GM19043 (cell line): ENCODE measurements around the gene XIAP.
"Not testable (repeated sequence)": the region's sequence is repeated elsewhere in the genome, so short reads cannot be mapped to it uniquely, and the experiment has no call there.

Experiments used
- ATAC-seq: cut with Tn5 transposase; IDR thresholded peaks from one replicate; pipeline ENCODE4 v1.9.1; 2021; ENCODE audit warnings: low read depth; ENCODE audit not compliant: unreplicated experiment

Gene XIAP

DNA sequence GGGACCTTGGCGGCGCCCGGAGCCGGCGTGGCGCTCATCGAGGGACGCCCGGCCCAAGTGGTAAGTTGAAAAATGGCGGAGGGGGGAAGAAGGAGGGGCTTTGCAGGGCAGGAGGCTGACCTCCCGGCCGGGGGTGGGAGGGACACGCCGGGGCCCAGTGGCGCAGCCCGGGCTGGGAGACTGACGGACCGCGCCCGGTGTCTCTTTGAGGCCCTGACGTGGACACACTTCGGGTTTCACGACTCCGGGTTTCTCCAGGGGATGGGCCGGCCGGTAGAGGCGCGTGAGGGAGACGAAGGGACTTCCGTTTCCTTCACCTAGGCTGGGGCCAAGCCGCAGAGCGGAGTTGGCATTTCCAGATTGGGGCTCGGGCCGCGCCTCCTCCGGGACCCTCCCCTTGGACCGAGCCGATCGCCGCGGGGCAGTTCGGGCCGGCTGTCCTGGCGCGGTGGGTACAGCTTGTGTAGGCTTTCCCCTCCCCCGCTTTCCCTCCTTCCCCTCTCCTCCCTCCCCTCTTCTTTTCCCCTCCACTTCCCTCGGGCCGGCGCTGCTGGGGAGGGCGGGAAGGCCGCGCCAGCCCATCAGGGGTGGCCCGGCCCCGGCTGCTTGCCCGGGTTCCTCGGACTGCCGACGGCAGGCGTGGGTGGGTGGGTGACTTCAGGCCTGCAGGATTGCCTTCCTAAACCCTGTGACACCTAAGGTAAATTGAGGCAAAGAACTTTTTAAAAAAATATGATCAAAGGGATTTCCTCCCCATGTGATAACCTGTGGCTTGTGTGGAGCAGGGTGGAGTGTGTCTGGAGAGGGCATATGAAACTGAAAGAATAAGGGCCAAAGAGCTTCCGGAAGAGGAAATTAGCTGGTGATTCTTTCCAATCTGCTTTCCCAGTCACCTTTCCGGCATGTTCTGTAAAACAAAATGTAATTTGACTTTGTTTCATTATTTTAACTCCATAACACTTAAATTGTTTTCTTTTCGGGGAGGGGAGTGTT, at the start of gene XIAP:
TSS of gene XIAP (plus strand) at position 208 of the 993 bp plus-strand sequence. CDS start 25,610 bp downstream, outside the sequence.
- peak; percentile 61 for ATAC-seq

DNA sequence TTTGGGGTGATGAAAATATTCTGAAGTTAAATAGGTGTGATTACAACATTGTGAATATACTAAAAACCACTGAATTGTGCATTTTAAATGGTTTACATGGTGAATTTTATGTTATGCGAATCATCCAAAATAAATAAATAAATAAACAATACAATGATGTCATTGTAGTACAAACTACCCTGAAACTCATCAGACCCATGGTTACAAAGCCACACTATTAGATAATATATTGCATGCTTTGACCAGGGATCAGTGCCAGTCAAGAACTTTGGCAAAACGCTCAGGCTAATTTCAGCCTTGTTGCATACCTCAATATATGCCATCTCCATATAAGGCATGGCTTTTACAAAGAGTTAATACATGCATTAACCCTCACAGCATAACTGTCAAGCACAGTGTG, 45.5 kb upstream of the XIAP start:
- no peak for ATAC-seq

DNA sequence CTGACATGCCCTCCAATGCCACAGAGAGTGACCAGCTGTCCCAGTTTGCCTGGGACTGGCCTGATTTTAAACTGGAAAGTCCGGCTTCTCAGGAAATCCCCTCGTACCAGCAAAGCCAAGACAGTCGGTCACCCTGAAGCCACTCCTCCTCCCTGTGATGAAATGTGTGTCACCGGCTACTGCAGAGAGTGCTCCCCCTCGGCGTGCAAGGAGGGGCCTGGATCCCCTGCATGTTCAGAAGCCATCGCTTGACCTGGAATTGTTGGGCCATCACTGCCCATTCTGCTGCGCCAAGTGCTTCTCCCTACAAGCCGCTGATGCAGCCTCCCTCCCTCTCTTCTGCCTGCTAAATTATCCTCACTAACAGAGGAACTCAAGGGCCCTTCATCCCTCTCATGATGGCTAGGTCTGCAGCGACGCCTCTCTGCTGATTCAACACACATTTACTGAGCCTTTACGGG, 44.9 kb upstream of the XIAP start:
- ATAC-seq = not testable (repeated sequence)

DNA sequence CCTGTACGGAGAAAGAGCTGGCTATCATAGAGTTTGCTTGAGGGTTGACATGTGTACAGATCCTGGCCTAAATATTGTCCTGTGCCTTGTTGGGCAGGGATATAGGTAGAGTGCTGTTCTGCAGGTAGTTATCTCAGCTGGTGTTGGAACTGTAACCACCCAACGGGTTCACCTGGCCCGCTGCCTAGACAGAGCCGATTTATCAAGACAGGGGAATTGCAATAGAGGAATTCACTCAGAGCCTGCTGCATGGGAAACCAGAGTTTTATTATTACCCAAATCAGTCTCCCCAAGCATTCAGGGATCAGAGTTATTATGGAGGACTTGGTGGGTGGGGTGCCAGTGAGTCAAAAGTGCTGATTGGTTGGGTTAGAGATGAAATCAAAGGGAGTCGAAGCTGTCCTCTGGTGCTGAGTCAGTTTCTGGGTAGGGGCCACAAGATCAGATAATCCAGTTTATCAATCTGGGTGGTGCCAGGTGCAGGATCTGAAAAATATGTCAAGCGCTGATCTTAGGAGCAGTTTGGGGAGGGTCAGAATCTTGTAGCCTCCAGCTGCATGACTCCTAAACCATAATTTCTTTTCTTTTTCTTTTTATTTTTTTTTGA, 42.5 kb upstream of the XIAP start:
- no peak for ATAC-seq

DNA sequence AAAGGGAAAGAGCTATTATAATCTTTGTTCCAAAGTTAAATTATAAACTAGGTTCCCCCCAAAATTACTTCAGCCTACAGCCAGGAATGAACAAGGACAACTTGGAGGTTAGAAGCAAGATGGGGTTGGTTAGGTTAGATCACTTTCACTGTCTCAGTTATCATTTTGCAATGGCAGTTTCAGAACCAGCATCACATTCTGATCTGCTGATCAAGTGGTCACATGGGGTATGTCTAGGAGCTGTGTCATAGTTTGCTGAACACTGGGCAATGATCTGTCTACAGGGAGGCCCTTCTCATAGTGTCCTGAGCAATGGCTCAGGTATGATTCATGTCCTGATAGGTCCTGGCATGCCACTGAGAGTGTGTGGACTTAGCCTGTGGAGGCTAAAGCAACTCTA, 41.6 kb upstream of the XIAP start:
- ATAC-seq = no peak

DNA sequence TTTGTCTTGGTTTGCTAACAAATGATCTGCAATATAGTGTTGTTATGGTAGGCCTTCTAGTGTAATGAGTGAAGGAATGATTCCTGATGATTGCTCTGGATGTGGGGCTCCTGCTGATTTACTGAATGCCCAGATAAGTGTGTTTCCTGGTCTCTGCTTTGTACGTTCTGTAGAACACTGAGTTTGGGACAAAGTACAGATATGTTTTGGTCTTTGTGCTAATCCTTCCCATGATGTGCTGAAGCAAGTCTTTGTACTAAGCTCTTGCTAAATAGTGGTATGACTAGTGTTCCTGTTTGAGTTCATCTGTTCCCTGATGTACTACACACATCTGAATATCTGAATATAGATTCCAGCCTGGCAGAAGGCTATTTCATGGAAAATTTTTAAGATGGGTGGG, 36.9 kb upstream of the XIAP start:
- no peak for ATAC-seq

DNA sequence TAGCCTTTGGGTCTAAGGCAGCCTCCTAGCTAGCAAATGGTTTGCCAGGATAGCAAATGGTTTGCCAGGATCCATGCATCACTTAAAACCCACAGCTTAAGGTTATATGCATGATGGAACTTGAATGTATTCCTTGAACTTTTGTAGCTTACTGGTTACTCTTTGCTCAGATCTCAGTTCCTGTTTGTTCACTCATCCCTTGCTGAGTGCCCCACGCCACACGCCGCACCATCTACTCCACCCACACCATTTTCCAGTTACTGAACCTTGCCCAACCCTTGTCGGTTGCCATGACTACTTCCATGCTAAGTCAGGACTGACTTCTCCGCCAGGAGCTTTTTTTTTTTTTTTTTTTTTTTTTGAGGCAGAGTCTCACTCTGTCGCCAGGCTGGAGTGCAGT, 29.5 kb upstream of the XIAP start:
- peak; percentile 97 for ATAC-seq

DNA sequence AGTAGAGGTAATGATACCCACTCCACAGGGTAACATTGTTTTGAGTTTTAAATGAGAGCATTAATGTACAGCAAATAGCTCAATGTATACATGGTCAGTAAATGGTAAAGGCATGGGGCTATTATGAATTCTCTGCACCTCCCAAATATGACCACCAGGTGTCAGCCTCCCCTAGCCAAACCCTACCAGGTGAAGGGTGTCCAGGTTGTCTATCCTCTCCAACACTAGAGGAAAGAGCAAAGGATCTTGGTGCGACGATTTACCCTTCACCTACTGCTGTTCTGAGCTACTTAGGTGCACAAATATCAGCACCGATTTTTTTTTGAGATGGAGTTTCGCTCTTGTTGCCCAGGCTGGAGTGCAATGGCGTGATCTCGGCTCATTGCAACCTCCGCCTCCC, 26.5 kb upstream of the XIAP start:
- peak; percentile 60 for ATAC-seq

DNA sequence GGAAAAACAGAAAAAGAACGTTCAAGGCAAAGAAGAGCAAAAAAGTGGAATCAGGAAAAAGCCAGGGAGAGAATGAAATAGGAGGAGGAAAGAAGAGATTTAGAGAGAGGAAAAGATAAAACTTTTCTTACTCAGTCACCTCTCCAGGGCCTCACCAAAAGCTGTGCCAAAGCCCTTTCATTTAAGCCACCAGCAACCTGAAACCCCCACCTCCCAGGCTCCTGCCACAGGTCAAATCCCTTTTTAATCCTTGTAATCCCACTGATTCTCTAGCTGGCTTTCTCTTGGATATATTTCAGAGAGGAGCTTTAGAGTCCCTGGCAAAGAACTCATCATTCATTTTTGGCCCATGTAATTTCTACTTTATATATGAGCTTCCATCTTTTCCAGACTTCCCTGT, 25.7 kb upstream of the XIAP start:
- ATAC-seq = no peak

DNA sequence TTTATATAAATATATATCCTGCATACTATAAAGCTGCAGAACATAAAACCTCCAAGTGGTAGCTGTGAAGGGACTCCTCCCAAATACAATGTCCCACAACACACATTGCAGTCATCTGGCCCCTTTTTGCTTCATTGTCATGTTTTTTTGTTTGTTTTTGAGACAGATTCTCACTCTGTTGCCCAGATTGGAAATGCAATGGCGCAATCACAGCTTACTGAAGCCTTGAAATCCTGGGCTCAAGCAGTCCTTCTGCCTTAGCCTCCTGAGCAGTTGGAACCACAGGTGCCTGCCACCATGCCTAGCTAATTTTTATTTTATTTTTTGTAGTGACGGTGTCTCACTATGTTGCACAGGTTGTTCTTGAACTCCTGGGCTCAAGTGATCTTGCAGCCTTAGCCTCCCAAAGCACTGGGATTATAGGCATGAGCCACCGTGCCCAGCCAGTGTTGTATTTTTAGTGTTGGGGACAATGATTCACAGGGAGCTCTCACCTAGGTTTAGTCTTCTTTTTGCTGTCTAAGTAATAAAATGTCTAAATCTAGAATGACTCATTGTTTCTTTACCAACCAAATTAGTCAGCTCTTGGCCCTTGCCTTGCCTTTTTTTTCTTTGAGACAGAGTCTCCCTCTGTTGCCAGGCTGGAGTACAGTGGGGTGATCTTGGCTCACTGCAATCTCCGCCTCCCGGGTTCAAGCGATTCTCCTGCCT, 24.0 kb upstream of the XIAP start:
- no peak for ATAC-seq

DNA sequence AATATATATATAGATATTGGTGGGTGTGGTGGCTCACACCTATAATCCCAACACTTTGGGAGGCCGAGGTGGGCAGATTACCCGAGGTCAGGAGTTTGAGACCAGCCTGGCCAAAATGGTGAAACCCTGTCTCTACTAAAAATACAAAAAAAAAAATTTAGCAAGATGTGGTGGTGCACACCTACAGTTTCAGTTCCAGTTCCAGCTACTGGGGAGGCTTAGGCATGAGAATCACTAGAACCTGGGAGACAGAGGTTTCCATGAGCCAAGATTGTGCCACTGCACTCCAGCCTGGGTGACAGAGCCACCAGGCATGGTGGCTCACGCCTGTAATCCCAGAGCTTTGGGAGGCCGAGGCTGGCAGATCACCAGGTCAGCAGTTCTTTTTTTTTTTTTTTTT, 14.7 kb upstream of the XIAP start:
- not testable (repeated sequence) for ATAC-seq

DNA sequence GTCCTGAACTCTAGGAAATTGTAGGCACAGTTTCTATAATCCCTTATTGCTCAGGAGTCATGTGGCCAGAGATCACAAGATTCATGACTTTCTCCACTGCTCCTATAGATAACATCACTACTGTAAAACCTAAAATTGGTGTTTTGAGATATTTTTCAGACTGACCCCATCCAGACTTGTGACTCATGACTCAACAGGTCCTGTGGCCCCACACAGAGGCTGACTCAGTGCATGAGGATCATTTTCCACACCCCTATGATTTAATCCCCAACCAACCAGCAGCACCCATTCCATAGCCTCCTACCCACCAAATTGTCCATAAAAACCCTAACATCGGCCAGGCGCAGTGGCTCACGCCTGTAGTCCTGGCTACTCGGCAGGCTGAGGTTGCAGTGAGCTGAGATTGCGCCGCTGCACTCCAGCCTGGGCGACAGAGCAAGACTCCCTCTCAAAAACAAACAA, 13.2 kb upstream of the XIAP start:
- ATAC-seq = no peak

DNA sequence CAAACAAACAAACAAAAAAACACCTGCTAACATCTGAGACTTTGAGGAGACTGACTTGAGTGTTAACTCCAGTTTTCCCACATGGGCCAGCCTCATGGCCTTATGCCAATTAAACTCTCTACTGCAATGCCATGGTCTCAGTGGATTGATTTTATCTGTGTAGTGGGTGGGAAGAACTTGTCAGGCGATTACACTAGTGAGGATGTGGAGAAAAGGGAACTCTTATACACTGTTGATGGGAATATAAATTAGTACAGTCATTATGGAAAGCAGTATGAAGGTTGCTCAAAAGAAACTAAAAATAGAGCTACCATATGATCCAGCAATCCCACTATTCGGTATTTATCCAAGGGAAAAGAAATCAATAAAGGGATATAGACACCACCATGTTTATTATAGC, 12.8 kb upstream of the XIAP start:
- no peak for ATAC-seq

DNA sequence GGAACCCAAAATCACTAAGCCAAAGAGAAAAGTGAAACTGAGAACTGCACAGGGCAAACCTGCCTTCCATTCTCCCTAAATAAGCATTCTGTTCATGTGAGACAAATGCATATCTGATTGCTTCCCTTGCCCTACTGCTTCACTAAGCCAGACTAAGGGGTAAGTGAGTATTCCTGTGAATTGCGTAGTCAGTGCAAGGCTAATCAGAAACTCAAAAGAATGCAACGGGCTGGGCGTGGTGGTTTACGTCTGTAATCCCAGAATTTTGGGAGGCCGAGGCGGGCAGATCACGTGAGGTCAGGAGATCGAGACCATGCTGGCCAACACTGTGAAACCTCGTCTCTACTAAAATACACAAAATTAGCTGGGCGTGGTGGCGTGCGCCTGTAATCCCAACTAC, 10.8 kb upstream of the XIAP start:
- ATAC-seq = no peak

DNA sequence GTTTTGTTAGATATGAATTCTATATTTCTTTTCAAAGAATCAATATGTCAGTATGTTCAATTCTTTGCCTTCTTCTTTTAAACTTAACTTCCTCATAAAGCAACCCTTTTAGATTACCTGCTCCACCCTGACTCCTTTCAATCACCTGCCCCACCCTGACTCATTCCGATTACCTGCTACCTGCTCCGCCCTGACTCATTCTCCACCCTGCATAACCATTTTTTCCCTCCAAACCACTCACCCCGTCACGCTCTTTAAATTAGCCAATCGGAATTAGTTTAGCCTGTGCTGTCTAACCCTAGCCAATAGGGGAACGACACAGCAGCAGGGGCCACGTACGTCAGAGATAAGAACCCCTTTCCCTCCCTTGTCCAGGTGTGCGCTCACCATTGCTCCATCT, 9.9 kb upstream of the XIAP start:
- not testable (repeated sequence) for ATAC-seq

DNA sequence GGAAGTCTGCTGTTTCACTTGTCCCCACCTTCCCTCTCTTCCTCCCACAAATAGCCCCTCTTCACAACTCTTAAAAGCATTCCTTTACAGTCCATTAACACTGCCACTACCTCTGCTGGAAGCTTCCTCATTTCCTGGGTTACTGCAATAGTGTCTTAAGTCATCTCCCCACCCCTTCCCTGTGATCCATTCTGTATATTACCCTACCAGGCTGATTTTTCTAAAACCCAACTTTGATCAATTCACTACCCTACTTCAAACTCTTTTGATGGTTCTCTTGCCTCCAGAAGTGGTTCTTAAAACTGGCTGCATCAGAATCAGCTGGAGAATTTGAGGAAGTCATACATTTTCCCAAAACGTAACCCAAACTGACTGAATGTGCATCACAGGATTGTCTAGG, 8.8 kb upstream of the XIAP start:
- no peak for ATAC-seq

DNA sequence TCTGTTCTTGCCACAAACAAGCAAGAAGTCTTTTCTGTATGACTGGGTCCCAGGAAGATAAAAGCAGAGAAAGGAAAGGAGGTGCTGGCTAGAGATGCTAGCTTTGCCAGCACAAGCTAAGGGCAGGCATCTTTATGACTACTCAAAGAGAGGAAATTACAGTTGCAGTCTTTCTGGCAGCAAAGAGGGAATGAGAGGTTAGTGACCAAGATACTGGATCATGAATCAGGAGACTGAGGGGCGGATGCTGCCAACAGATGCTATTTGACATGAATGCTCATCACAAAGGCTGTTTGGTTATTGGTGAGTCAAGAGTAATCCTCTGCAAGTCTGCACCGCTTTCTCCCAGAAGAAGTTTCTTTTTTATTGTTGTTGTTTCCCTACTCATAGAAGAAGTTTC, 5.5 kb upstream of the XIAP start:
- ATAC-seq = no peak

DNA sequence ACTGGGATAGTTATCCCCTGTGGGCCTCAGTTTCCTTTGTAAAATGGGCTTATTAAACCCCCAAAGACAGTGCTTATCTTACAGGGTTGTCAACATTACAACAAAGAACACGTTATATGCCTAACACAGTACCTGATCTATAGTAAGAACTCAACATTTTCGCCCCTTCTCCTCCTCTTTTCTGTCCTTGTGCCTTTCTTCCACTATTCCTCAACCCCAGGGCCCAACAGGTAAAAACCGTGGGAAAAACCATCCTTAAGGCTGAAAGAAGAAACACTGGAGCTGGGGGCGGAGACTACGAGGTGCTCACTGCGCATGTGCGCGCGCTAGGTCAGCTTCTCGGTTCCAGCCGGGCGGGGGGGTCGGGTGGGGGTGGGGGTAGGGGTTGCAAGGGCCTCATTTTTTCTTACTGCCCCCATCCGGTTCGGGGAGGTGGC, 426 bp upstream of the XIAP start:
- ATAC-seq = peak; percentile 8

DNA sequence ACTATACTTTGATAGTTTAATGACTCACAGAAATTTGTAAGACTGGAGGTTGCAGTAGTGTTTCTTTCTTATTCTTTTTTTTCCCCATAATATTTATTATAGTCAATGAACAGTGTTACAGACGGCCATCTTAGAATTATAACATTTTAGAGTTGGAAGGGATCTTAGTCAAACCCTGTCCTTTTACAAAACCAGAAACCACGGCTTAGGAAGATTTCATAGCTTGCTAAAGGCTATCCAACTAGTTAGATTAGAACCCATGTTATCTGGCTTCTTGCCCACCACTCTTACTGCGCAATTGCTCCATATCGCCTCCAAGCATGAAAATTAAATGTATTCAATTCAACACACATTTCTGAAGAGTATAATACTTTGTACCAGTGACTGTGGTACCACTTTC, 1.1 kb downstream of the XIAP start:
- no peak for ATAC-seq

DNA sequence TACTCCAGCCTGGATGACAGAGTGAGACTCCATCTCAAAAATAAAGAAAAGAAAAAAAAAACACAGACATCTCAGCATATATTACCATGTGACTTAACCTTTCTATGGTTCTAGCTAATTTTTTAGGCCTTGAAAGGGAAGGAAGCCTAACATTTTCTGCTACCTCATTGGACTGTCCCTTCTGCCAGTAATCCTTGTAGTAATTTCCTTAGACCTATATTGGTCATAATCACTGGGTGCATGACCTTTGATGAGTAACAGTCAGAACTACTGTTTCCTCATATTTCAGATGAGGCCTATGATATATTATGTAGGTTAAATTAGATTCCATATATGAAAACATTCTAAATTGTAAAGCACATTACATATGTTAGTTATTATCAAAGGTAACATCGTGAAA, 9.6 kb downstream of the XIAP start:
- ATAC-seq = no peak

DNA sequence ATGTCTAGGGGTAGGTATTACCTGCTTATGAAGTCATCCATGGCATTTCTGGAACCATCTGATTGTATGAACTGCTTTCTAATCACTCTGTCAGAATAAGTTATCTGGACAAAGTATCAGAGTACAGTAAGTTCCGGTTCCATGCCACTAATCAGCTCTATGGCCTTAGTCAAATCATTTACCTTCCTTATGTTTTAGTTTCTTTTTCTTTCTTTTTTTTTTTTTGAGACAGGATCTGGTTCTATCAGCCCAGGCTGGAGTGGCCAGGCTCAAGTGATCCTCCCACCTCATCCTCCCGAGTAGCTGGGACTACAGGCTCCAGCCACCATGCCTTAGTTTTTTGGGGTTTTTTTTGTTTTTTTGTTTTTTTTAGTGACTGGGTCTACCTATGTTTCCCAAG, 11.5 kb downstream of the XIAP start:
- ATAC-seq = peak; percentile 81
